ENCODE measurements around the gene CYP4F12.
A peak's percentile ranks its signal among the peaks of the same experiment; 100 is the strongest.

CYP4F12 gene

GRCh38 chr19:15672580-15673175 lies at the start of gene CYP4F12:
CYP4F12 (plus strand) TSS chr19:15673087; CDS start chr19:15673530, 443 bp downstream.
- DNase-seq (ENCODE audit: low spot score), result no peak
- peaks cover 7% of the 10 kb centered on the region for H3K9me3 Mint-ChIP-seq
- H3K4me3 Mint-ChIP-seq, result no peak within 1 kb of the TSS
- no peaks in the 10 kb centered on the region for H3K27me3 Mint-ChIP-seq (ENCODE audit: low read depth)
- H3K36me3 Mint-ChIP-seq (ENCODE audit: low read depth), result no peaks in the 10 kb centered on the region
- H3K4me1 Mint-ChIP-seq (ENCODE audit: low read depth), result no peaks in the 10 kb centered on the region
- H3K27ac Mint-ChIP-seq, result no peak within 1 kb of the TSS

DNA sequence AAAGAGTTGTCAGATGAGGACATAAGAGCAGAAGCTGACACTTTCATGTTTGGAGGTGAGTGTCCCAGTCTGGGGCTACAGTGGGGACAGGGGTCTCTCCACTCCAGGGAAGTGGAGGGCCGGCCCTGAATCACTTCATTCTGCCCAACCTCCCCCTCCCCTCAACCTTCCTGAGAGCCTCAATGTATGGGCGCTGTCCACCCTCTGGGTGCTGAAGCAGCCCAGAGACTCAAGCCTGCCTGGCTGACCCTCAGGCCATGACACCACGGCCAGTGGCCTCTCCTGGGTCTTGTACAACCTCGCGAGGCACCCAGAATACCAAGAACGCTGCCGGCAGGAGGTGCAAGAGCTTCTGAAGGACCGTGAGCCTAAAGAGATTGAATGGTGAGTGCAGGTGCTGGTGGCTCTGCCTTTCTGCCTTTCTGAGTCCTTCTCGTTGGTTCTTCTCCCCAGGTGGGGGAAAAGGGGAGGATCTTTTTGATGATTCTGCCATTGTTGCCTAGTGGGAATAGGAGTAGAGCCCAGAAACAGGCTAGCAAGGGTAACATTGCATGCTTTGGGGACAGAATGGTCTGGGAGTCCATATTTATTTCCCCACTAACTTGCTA lies 49.1 kb upstream of the CYP4F12 start:
- H3K27me3 Mint-ChIP-seq (ENCODE audit: low read depth), result no peaks in the 10 kb centered on the region
- H3K36me3 Mint-ChIP-seq (ENCODE audit: low read depth), result no peaks in the 10 kb centered on the region
- DNase-seq (ENCODE audit: low spot score), result no peak
- no peaks in the 10 kb centered on the region for H3K9me3 Mint-ChIP-seq
- H3K4me3 Mint-ChIP-seq, result no peak overlapping the region
- H3K4me1 Mint-ChIP-seq (ENCODE audit: low read depth), result no peaks in the 10 kb centered on the region
- no peak overlapping the region for H3K27ac Mint-ChIP-seq

- Mint-ChIP-seq H3K27ac (no peak overlapping the region), H3K9me3 (no peaks in the 10 kb centered on the region), H3K4me3 (no peak overlapping the region), H3K27me3 (ENCODE audit: low read depth) (no peaks in the 10 kb centered on the region), H3K4me1 (ENCODE audit: low read depth) (no peaks in the 10 kb centered on the region), H3K36me3 (ENCODE audit: low read depth) (no peaks in the 10 kb centered on the region)
- DNase-seq (ENCODE audit: low spot score), result no peak
Measured at GRCh38 chr19:15628236-15629002, 44.5 kb upstream of the CYP4F12 start.

DNA sequence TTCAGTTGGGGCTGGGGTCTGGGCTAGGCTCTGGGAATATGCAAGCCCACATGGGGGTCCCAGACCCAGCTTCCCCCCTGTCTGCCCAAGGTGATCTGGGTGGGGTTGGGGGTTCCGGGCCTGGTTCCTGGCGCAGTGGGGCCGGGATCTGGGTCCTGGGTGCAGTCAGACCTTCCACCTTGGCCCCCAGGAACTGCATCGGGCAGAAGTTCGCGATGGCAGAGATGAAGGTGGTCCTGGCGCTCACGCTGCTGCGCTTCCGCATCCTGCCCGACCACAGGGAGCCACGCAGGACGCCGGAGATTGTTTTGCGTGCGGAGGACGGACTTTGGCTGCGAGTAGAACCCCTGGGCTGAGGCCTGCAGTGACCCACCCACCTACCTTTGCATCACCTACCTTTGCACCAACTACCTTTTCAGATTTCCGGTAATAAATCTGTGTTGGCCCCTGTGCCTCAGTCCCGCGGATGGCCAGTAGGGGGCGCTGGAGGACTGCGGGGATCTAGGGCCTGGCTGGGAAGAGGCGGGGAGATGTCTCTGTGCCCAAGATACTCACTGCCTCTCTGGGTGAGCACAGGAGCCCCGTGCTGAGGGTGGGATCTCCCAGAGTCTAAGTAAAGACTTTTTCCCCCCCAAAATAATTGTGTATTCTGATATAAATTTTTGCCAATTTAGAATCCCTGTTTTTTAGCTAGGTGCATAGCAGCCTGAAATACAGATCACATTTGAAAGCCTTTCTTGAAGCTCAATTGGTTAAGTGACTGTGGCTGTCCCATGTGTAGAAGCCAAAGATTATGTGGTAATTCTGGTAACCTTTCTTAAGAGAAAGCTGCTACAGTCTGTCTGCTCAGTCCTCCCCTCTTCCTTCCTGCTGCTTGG lies 43.6 kb upstream of the CYP4F12 start:
- peak; percentile 73 for DNase-seq (ENCODE audit: low spot score)
- H3K36me3 Mint-ChIP-seq (ENCODE audit: low read depth), result no peaks in the 10 kb centered on the region
- no peaks in the 10 kb centered on the region for H3K9me3 Mint-ChIP-seq
- no peak overlapping the region for H3K27ac Mint-ChIP-seq
- H3K27me3 Mint-ChIP-seq (ENCODE audit: low read depth), result no peaks in the 10 kb centered on the region
- no peaks in the 10 kb centered on the region for H3K4me1 Mint-ChIP-seq (ENCODE audit: low read depth)
- H3K4me3 Mint-ChIP-seq, result no peak overlapping the region

DNA sequence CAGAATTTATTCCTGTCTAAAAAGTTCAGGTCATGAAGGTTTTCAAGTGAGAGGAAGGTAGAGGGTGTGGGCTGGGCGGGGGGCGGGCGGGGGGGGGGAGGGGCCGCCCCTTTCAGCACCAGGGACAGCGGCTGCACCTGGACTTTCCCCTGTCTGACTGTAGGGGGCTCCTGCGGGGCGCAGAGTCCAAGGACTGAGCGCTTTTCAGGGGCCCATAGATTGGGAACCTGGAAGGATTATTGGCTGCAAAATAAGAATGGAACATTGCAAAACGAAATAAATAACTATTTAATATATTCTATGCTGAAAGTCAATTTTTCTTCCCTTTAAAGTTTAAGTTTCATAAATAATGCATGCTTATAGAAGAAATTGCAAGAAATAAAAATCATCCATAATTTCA lies 41.1 kb upstream of the CYP4F12 start:
- no peak for DNase-seq (ENCODE audit: low spot score)

GRCh38 chr19:15633082-15633835 lies 39.6 kb upstream of the CYP4F12 start:
- H3K4me3 Mint-ChIP-seq, result no peak overlapping the region
- no peaks in the 10 kb centered on the region for H3K4me1 Mint-ChIP-seq (ENCODE audit: low read depth)
- H3K27ac Mint-ChIP-seq, result no peak overlapping the region
- no peaks in the 10 kb centered on the region for H3K27me3 Mint-ChIP-seq (ENCODE audit: low read depth)
- H3K9me3 Mint-ChIP-seq, result no peaks in the 10 kb centered on the region
- no peaks in the 10 kb centered on the region for H3K36me3 Mint-ChIP-seq (ENCODE audit: low read depth)
- no peak for DNase-seq (ENCODE audit: low spot score)

More for the DNA sequence above, 41.1 kb upstream of the CYP4F12 start:
- Mint-ChIP-seq H3K36me3 (ENCODE audit: low read depth) (no peaks in the 10 kb centered on the region), H3K9me3 (no peaks in the 10 kb centered on the region), H3K4me1 (ENCODE audit: low read depth) (no peaks in the 10 kb centered on the region), H3K4me3 (no peak overlapping the region), H3K27me3 (ENCODE audit: low read depth) (no peaks in the 10 kb centered on the region), H3K27ac (no peak overlapping the region)

- Mint-ChIP-seq H3K36me3 (ENCODE audit: low read depth) (no peaks in the 10 kb centered on the region), H3K9me3 (no peaks in the 10 kb centered on the region), H3K27me3 (ENCODE audit: low read depth) (no peaks in the 10 kb centered on the region), H3K4me3 (no peak overlapping the region), H3K27ac (no peak overlapping the region), H3K4me1 (ENCODE audit: low read depth) (no peaks in the 10 kb centered on the region)
- DNase-seq (ENCODE audit: low spot score), result no peak
Measured at GRCh38 chr19:15634105-15634504, 38.8 kb upstream of the CYP4F12 start.

- no peaks in the 10 kb centered on the region for H3K4me1 Mint-ChIP-seq (ENCODE audit: low read depth)
- H3K27me3 Mint-ChIP-seq (ENCODE audit: low read depth), result no peaks in the 10 kb centered on the region
- no peak overlapping the region for H3K27ac Mint-ChIP-seq
- DNase-seq (ENCODE audit: low spot score), result no peak
- no peaks in the 10 kb centered on the region for H3K36me3 Mint-ChIP-seq (ENCODE audit: low read depth)
- no peak overlapping the region for H3K4me3 Mint-ChIP-seq
- H3K9me3 Mint-ChIP-seq, result no peaks in the 10 kb centered on the region
Measured at GRCh38 chr19:15635016-15635805, 37.7 kb upstream of the CYP4F12 start.

DNA sequence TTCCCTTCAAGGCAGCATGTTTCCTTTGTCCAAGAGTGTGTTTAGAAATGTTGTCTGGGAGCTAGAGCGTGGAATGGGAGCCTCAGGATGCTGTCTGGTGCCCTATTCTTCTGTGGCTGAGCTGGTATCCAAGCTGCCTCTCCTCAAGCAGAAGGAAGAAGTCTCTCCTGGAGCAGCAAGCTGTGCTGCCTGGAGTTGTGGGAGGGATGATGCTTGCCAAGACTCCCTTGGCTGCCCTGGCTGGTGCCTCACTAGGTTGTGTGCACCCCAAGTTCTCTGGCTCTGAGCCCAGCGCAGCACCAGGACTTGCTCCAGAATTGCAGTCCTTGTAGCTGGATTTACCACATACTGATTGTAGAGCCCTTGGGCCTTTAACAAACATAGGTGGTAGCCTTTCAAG lies 36.9 kb upstream of the CYP4F12 start:
- Mint-ChIP-seq H3K4me3 (no peak overlapping the region), H3K27ac (no peak overlapping the region), H3K36me3 (ENCODE audit: low read depth) (no peaks in the 10 kb centered on the region), H3K4me1 (ENCODE audit: low read depth) (no peaks in the 10 kb centered on the region), H3K9me3 (no peaks in the 10 kb centered on the region), H3K27me3 (ENCODE audit: low read depth) (no peaks in the 10 kb centered on the region)
- DNase-seq (ENCODE audit: low spot score), result no peak

- no peaks in the 10 kb centered on the region for H3K27me3 Mint-ChIP-seq (ENCODE audit: low read depth)
- no peaks in the 10 kb centered on the region for H3K9me3 Mint-ChIP-seq
- no peak overlapping the region for H3K4me3 Mint-ChIP-seq
- DNase-seq (ENCODE audit: low spot score), result no peak
- no peaks in the 10 kb centered on the region for H3K36me3 Mint-ChIP-seq (ENCODE audit: low read depth)
- H3K27ac Mint-ChIP-seq, result no peak overlapping the region
- no peaks in the 10 kb centered on the region for H3K4me1 Mint-ChIP-seq (ENCODE audit: low read depth)
Measured at GRCh38 chr19:15639596-15639995, 33.3 kb upstream of the CYP4F12 start.

DNA sequence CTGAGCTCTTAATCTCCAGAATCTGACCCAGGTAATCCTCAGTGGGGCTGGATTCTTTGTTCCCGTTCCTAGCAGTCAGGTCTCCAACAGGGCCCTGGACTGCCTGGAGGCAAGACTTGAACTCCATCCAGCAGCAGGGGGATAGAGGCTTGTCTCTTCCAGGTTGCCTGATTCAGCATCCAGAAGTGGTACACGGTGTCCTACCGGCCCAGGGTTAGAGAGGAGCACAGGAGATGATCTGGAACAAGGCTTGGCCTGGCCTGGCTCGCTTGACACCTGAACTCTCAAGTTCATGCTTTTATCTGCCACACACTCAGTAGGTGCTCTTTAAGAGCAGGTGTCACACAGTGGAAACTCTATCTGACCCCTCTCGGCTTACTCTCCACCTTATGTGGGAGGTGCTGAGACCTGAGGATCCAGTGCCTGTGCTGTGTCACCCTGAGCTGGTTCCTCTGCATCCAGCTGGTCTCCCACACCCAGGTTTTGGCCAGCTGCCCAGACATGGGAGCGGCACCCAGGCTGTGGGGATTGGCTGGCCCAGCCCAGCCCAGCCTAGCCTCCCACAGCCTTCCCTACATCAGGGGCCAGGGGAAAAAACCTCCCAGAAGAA lies 32.5 kb upstream of the CYP4F12 start, which contains the start of gene CYP4F3:
Gene CYP4F3, plus strand, starts transcription at position 604 of the 610 bp plus-strand sequence. CDS start 519 bp downstream, outside the sequence.
- Mint-ChIP-seq H3K4me1 (ENCODE audit: low read depth) (no peaks in the 10 kb centered on the region), H3K27ac (no peak within 1 kb of the TSS), H3K27me3 (ENCODE audit: low read depth) (no peaks in the 10 kb centered on the region), H3K36me3 (ENCODE audit: low read depth) (no peaks in the 10 kb centered on the region), H3K9me3 (no peaks in the 10 kb centered on the region), H3K4me3 (no peak within 1 kb of the TSS)
- no peak for DNase-seq (ENCODE audit: low spot score)

GRCh38 chr19:15640904-15641597 lies 31.8 kb upstream of the CYP4F12 start:
- Mint-ChIP-seq H3K9me3 (no peaks in the 10 kb centered on the region), H3K27ac (no peak overlapping the region), H3K4me3 (no peak overlapping the region), H3K36me3 (ENCODE audit: low read depth) (no peaks in the 10 kb centered on the region), H3K4me1 (ENCODE audit: low read depth) (no peaks in the 10 kb centered on the region), H3K27me3 (ENCODE audit: low read depth) (no peaks in the 10 kb centered on the region)
- DNase-seq (ENCODE audit: low spot score), result no peak
